Thymus (tissue), 11 donors: Measurements from ENCODE around the gene N4BP3. TPM values are rescaled to one million over a fixed set of nuclear protein-coding genes. Genes with fewer than 3 reads are reported as not detected.

ENCODE experiments used
- DNase-seq, 9 donors: peaks; one replicate each; pipeline ENCODE4 v3.0.0-alpha.2; 2013; ENCODE audit warnings: low spot score in 9 of 9, low read depth in 6 of 9, missing footprints in 1 of 9
- H3K27ac ChIP-seq, 2 donors: one replicate each; pipeline ENCODE4 v1.5.1; 2013; ENCODE audit warnings: control low read depth in 1 of 2, low read depth in 1 of 2, low read length in 1 of 2, mild to moderate bottlenecking in 1 of 2, moderate library complexity in 1 of 2
- H3K27me3 ChIP-seq, 2 donors: one replicate each; pipeline ENCODE4 v1.5.1; 2013; ENCODE audit warnings: low read length in 1 of 2; ENCODE audit not compliant: control insufficient read depth in 2 of 2, insufficient read depth in 1 of 2
- H3K36me3 ChIP-seq, 2 donors: one replicate each; pipeline ENCODE4 v1.5.1; 2013; ENCODE audit warnings: low read length in 1 of 2, mild to moderate bottlenecking in 1 of 2, moderate library complexity in 1 of 2; ENCODE audit not compliant: control insufficient read depth in 2 of 2, insufficient read depth in 2 of 2
- H3K4me1 ChIP-seq, 2 donors: one replicate each; pipeline ENCODE4 v1.5.1; 2013; ENCODE audit warnings: low read length in 2 of 2; ENCODE audit not compliant: control insufficient read depth in 2 of 2, insufficient read depth in 2 of 2
- H3K4me3 ChIP-seq, 2 donors: one replicate each; pipeline ENCODE4 v1.5.1; 2013; ENCODE audit warnings: low read length in 2 of 2, control low read depth in 1 of 2, mild to moderate bottlenecking in 1 of 2
- H3K9me3 ChIP-seq, 2 donors: one replicate each; pipeline ENCODE4 v1.5.1; 2013; ENCODE audit warnings: low read length in 1 of 2, mild to moderate bottlenecking in 1 of 2; ENCODE audit not compliant: control insufficient read depth in 2 of 2, insufficient read depth in 1 of 2
- WGBS: extraction: QIAGEN DNeasy Blood & Tissue Kit; methylation state at CpG from one replicate; pipeline ENCODE4 v1.1.7; 2013; 5-methylcytosine and 5-hydroxymethylcytosine counted together
- polyA plus RNA-seq: library from polyadenylated mRNA; stranded (reverse); fragments of 200-250 nt; gene quantifications from one replicate; pipeline ENCODE4 v1.2.3, GENCODE V29; 2013
- total RNA-seq: library from RNA; stranded (reverse); fragments of 120-200 nt; gene quantifications from one replicate; pipeline ENCODE4 v1.2.4, GENCODE V29; 2013
- donor health status: healthy.

N4BP3 gene
- total and polyA plus RNA-seq, 2 donors = 1.9 to 2.3 TPM

DNA sequence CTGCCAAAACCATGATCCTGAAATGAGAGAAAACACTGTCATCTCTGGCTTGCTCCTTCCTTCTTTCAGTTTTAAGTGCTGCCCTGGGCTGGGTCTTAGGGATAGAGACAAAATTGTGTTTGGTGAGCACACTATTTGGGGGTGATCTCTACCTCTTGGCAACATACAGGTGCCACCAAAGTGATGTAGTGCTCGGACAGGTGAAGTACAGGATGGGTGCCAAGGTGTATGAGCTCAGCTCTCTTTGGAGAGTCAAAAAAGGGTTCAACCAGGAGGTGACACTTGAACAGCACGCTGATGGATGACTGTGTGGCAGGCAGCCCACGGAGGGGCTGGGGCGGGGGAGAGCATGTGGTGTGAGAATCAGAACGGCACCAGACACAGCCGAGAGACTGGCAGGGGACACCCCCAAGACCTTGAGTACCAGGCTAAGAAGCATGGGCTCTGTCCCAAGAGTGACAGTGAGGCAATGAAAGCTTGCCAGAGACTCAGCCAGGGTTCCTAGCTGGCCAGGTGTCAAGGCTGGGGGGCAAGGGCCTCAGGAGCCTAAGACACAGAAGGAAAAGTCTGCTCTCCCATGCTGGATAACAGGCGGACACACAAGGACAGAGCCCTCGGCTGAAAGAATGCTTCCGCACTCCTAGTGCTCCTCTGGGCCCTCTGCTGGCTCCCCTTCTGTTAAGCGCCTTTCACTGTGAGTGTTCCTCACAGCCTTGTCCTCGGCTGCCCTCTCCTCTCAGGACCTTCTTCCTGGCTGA is 37.8 kb downstream of the N4BP3 start:
- Histone ChIP-seq H3K27me3 (no peaks in the 10 kb centered on the region), H3K27ac (no peak overlapping the region), H3K4me1 (peaks cover 9 to 17% of the 10 kb centered on the region in 2 donors), H3K9me3 (no peaks in the 10 kb centered on the region), H3K36me3 (peaks cover 47 to 57% of the 10 kb centered on the region in 2 donors), H3K4me3 (no peak overlapping the region)
- DNase-seq = no peak
- WGBS = 90% methylated on average over 11 of the region's 11 CpGs

DNA sequence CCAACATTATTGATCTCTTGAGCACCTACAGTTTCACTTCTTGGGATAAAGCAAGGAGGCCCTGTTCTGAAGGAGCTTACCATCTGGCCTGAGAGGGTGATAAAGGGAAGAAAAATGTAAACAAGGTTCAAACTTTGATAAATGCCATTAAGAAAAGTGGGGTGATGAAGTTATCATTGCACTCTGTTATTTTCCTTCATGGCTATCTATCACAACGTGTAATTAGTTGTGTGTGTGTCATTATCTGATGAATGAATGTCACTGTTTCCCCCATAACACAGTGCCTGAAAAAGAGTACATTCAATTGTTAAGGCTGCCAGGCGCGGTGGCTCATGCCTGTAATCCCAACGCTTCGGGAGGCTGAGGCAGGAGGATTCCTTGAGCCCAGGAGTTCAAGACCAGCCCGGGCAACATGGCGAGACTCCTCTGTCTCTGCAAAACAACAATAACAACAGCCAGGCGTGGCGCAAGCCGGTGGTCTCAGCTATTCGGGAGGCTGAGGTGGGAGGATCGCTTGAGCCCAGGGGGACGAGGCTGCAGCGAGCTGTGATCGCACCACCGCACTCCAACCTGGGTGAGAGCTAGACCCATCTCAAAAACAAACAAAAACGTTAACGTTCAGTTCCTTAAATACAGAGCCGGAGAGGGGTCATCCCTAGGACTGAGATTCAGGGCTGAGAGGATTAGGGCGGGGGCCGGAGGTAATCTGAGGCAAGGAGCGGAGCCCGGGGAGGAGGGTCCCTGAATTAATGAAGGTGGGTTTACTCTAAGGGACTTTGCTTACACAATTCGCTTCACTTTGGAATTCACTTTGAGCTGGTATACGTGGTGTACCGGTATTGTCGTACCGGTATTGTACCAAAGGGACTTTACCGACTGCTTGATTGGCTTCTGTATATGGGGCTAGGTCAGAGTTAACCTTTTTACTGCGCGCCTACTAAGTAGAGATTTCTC is 39.4 kb downstream of the N4BP3 start:
- no peaks in the 10 kb centered on the region for H3K9me3 ChIP-seq
- no peak overlapping the region for H3K27ac ChIP-seq
- peaks cover 9 to 17% of the 10 kb centered on the region in 2 donors for H3K4me1 ChIP-seq
- no peaks in the 10 kb centered on the region for H3K27me3 ChIP-seq
- no peak for DNase-seq
- 59% methylated on average over 31 of the region's 31 CpGs for WGBS
- H3K36me3 ChIP-seq = peaks cover 30 to 41% of the 10 kb centered on the region in 2 donors
- peak overlapping the region; percentile 78 to 90 for H3K4me3 ChIP-seq

DNA sequence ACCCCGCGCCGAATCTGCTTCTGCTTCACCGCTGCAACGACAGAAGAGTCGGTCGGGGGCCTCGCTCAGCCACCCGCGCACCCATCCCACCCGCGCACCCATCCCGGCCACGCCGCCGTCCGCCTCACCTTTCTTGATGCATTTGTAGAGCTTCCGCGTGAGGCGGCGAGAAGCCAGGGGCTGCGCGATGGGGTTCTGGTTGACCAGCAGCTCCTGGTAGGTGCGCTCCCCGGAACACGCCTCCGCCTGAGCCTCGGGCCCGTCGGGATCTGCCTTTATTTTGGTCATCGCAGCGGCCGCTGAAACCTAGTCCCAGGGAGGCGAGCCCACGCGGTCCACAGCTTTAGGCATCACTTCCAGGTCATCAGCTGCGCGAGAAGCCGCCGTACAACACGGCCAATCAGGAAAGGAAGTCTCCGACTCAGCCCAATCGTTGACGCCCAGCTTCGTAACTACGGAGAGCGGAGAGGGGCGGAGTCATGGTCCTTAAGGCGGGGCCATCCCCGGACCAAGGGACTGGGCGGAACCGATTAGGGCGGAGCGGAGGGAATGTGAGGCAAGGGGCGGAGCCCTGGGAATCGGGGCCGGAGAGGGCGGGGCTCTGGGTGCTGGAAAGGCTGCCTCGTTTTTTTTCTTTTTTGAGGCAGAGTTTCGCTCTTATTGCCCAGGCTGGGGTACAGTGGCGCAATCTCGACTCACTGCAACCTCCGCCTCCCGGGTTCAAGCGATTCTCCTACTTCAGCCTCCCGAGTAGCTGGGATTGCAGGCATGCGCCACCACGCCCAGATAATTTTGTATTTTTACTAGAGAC is 40.4 kb downstream of the N4BP3 start, which contains the start of gene NHP2:
TSS of gene NHP2 (minus strand) at position 356 of the 811 bp plus-strand sequence. CDS start at position 288, 68 bp downstream.
- DNase-seq = peak; percentile 92 to 98 (median 96)
- no peaks in the 10 kb centered on the region for H3K9me3 ChIP-seq
- H3K4me1 ChIP-seq = peaks cover 9 to 17% of the 10 kb centered on the region in 2 donors
- H3K36me3 ChIP-seq = peaks cover 21 to 31% of the 10 kb centered on the region in 2 donors
- peak within 1 kb of the TSS; percentile 63 to 77 for H3K27ac ChIP-seq
- 4% methylated on average over 68 of the region's 68 CpGs for WGBS
- no peaks in the 10 kb centered on the region for H3K27me3 ChIP-seq
- peak within 1 kb of the TSS; percentile 78 to 90 for H3K4me3 ChIP-seq

DNA sequence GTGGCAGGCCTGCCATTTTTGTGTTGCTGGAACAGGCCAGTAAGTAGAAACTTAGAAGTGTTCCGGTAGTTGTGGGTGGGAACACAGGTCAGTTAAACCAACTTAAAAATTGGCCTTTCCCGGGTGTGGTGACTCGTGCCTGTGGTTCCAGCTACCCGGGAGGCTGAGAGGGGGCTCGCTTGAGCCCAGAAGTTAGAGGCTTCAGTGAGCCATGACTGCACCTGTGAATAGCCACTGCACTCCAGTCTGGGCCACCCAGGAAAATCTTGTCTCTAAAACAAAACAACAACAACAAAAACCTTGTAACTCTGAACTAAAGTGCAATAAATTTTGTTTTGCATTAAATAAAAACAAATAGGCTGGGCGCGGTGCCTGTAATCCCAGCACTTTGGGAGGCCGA is 41.7 kb downstream of the N4BP3 start:
- Histone ChIP-seq H3K27ac (no peak overlapping the region), H3K27me3 (no peaks in the 10 kb centered on the region), H3K4me3 (no peak overlapping the region), H3K9me3 (no peaks in the 10 kb centered on the region), H3K4me1 (peaks cover 9 to 17% of the 10 kb centered on the region in 2 donors), H3K36me3 (peaks cover 11 to 18% of the 10 kb centered on the region in 2 donors)
- no peak for DNase-seq
- 93% methylated on average over 8 of the region's 8 CpGs for WGBS

DNA sequence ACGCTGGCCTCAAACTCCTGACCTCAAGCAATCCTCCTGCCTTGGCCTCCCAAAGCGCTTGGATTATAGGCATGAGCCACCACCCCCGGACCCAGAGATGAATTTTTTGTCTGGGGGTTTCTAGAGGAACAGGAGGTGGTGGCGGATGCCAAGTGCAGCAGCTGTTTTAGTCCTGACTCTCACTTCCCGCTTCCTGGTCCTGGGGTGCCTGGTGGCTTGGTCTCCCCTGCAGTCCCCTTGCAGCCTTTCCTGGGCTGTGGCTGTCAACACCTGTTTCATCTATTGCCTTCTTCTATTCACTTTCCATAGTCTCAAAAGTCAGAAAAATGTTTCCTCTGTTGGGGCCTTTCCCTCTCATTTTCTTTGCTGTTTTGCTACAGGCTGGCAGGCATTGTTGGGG is 46.8 kb downstream of the N4BP3 start:
- H3K9me3 ChIP-seq = no peaks in the 10 kb centered on the region
- peaks cover 2 to 8% of the 10 kb centered on the region in 2 donors for H3K4me1 ChIP-seq
- no peak overlapping the region for H3K27ac ChIP-seq
- 92% methylated on average over 5 of the region's 5 CpGs for WGBS
- H3K36me3 ChIP-seq = no peaks in the 10 kb centered on the region
- no peak for DNase-seq
- H3K4me3 ChIP-seq = no peak overlapping the region
- H3K27me3 ChIP-seq = peaks cover 0 to 26% of the 10 kb centered on the region in 2 donors

DNA sequence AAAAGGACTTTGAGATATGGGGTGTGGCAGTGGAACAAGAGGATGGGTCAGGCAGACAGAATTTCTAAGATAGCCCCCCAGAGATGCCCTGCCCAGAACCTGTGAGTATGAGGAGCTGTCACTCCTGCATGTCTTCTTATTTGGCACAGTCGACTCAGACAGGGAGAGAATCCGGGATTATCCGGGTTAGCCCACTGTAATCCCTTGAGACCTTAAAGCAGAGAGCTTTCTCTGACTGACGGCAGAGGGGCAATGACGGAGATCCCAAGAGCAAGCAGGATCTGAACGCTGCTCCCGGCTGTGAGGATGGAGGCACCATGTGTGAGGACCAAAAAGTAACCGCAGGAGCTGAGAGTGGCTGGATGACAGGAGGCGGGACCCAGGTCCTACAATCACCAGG is 49.1 kb downstream of the N4BP3 start:
- peaks cover 0 to 44% of the 10 kb centered on the region in 2 donors for H3K27me3 ChIP-seq
- WGBS = 86% methylated on average over 9 of the region's 9 CpGs
- no peak overlapping the region for H3K27ac ChIP-seq
- peaks cover 2 to 8% of the 10 kb centered on the region in 2 donors for H3K4me1 ChIP-seq
- no peaks in the 10 kb centered on the region for H3K36me3 ChIP-seq
- H3K9me3 ChIP-seq = no peaks in the 10 kb centered on the region
- DNase-seq = no peak
- no peak overlapping the region for H3K4me3 ChIP-seq

DNA sequence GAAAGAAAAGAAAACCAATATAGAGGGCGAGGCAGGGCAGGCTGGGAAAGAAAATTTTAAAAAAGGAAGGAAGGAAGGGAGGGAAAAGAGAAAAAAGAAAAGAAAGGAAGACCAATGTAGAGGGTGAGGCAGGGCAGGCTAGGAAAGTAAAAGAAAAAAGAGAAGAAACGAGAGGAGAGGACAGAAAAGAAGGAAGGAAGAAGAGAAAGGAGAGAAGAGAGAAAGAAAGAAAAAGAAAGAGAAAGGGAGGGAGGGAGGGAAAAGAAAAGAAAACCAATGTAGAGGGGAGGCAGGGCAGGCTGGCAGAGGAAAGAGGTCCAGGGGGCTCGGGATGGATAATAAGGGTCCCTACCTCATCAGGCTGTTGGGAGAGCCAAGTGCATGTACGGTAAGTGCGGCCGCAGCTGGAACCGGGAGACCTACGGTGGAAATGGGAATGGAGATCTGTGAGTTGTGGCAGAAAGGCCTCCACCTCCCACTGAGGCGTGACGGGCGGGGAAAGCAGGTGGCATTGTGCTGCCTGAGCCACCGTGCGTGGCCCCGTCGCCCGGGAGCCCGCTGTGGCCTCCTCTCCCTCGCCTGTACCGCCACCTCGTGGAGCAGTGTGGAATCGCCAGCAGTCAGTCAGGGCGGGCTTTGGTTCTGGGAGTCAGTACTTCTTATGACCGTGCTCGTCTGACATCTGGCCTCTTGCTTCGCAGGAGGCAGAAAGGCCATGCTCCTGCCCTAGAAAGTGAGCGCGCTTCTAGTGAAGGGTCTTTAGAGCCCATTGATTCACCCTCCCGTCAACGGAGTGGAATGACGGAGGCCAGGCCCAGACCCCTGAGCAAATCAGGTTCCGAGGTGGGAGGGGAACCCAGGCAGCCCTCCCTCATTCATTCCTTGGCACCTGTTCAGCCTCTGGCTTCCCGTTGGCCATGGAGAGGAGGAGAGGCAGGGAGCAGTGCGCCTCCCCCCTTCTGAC is 50.7 kb downstream of the N4BP3 start:
- no peak overlapping the region for H3K27ac ChIP-seq
- no peaks in the 10 kb centered on the region for H3K9me3 ChIP-seq
- 15% methylated on average over 33 of the region's 33 CpGs for WGBS
- peaks cover 2 to 8% of the 10 kb centered on the region in 2 donors for H3K4me1 ChIP-seq
- H3K27me3 ChIP-seq = peaks cover 0 to 44% of the 10 kb centered on the region in 2 donors
- no peak overlapping the region for H3K4me3 ChIP-seq
- DNase-seq = peak; percentile 64 to 93 (median 81)
- no peaks in the 10 kb centered on the region for H3K36me3 ChIP-seq

DNA sequence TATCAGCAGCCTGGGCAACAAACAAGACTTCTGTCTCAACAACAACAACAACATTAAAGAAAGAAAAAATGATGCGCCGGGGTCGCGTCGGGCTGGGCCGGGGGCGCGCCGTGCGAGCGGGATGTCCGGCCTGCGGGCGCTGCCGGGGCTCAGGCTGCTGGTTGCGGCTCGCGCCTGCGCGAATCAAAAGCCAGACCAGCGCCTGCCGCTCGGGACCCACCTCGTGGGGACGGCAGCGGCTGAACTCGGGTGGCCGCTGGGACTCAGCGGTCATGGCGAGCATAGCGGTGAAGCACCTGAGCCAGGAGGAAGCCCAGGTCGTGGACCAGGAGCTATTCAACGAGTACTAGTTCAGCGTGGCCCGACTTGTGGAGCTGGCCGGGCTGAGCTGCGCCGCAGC is 52.2 kb downstream of the N4BP3 start:
- no peak for DNase-seq
- H3K27ac ChIP-seq = no peak overlapping the region
- WGBS = 51% methylated on average over 38 of the region's 38 CpGs
- H3K36me3 ChIP-seq = no peaks in the 10 kb centered on the region
- H3K4me1 ChIP-seq = peaks cover 2 to 8% of the 10 kb centered on the region in 2 donors
- H3K27me3 ChIP-seq = peaks cover 0 to 45% of the 10 kb centered on the region in 2 donors
- H3K9me3 ChIP-seq = no peaks in the 10 kb centered on the region
- no peak overlapping the region for H3K4me3 ChIP-seq
